ENCODE results near the gene METAP1. TPM values are rescaled to one million over a fixed set of nuclear protein-coding genes. Genes with fewer than 3 reads are reported as not detected.
"Not testable (repeated sequence)": the region's sequence is repeated elsewhere in the genome, so short reads cannot be mapped to it uniquely, and the experiment has no call there.

METAP1 gene
- total RNA-seq, 3 donors from 2014 or later (not counting 1 experiment from before 2014, with no cell fraction given) = 41.1 to 54.3 (median 41.5) TPM

GRCh38 chr4:99103166-99103565 is 107.6 kb downstream of the METAP1 start:
- ATAC-seq = no peak
- Mint-ChIP-seq H3K4me3 (no peak overlapping the region), H3K27ac (no peak overlapping the region), H3K36me3 (no peaks in the 10 kb centered on the region), H3K27me3 (ENCODE audit: low read depth in 2 of 2) (peaks cover 0 to 3% of the 10 kb centered on the region in 2 donors), H3K9me3 (no peaks in the 10 kb centered on the region), H3K4me1 (no peaks in the 10 kb centered on the region)
- H3K4me1 ChIP-seq (ENCODE audit: control insufficient read depth, insufficient read depth, low read length) = no peaks in the 10 kb centered on the region
- no peaks in the 10 kb centered on the region for H3K36me3 ChIP-seq (ENCODE audit: control insufficient read depth, insufficient read depth, low read length)
- TF ChIP-seq CTCF (IDR thresholded peaks at IDR 0.05) = no peak
- H3K4me3 ChIP-seq (ENCODE audit: low read length) = no peak overlapping the region
- H3K9me3 ChIP-seq (ENCODE audit: control insufficient read depth, insufficient read depth, low read length) = no peaks in the 10 kb centered on the region
- H3K27ac ChIP-seq (ENCODE audit: low read length) = no peak overlapping the region
- no peaks in the 10 kb centered on the region for H3K27me3 ChIP-seq (ENCODE audit: control insufficient read depth, insufficient read depth, low read length)
- DNase-seq = no peak
- intact Hi-C loops (cut with micrococcal nuclease) = no loop called here

GRCh38 chr4:99104153-99104552 is 108.6 kb downstream of the METAP1 start:
- WGBS (ENCODE audit: insufficient coverage) = no CpG with 5 or more reads among the region's 1 CpG
- no peaks in the 10 kb centered on the region for H3K27me3 Mint-ChIP-seq (ENCODE audit: low read depth in 2 of 2)
- no peak overlapping the region for H3K27ac Mint-ChIP-seq
- intact Hi-C loops (cut with micrococcal nuclease) = no loop called here
- H3K36me3 ChIP-seq (ENCODE audit: control insufficient read depth, insufficient read depth, low read length) = no peaks in the 10 kb centered on the region
- no peak for TF ChIP-seq CTCF (IDR thresholded peaks at IDR 0.05)
- no peaks in the 10 kb centered on the region for H3K9me3 Mint-ChIP-seq
- no peaks in the 10 kb centered on the region for H3K4me1 ChIP-seq (ENCODE audit: control insufficient read depth, insufficient read depth, low read length)
- H3K27ac ChIP-seq (ENCODE audit: low read length) = no peak overlapping the region
- H3K9me3 ChIP-seq (ENCODE audit: control insufficient read depth, insufficient read depth, low read length) = no peaks in the 10 kb centered on the region
- DNase-seq (no peak), ATAC-seq (no peak)
- H3K4me3 ChIP-seq (ENCODE audit: low read length) = no peak overlapping the region
- no peaks in the 10 kb centered on the region for H3K4me1 Mint-ChIP-seq
- no peaks in the 10 kb centered on the region for H3K36me3 Mint-ChIP-seq
- H3K4me3 Mint-ChIP-seq = no peak overlapping the region
- H3K27me3 ChIP-seq (ENCODE audit: control insufficient read depth, insufficient read depth, low read length) = no peaks in the 10 kb centered on the region

GRCh38 chr4:99109286-99109685 is 113.8 kb downstream of the METAP1 start:
- WGBS (ENCODE audit: insufficient coverage) = 89% methylated on average over 12 of the region's 12 CpGs
- H3K27me3 ChIP-seq (ENCODE audit: control insufficient read depth, insufficient read depth, low read length); H3K4me3 ChIP-seq (ENCODE audit: low read length); H3K9me3 Mint-ChIP-seq; H3K36me3 Mint-ChIP-seq; ATAC-seq; H3K36me3 ChIP-seq (ENCODE audit: control insufficient read depth, insufficient read depth, low read length); H3K27ac ChIP-seq (ENCODE audit: low read length); H3K4me1 ChIP-seq (ENCODE audit: control insufficient read depth, insufficient read depth, low read length); DNase-seq; H3K27me3 Mint-ChIP-seq (ENCODE audit: low read depth in 2 of 2); H3K27ac Mint-ChIP-seq; H3K4me1 Mint-ChIP-seq; H3K9me3 ChIP-seq (ENCODE audit: control insufficient read depth, insufficient read depth, low read length); H3K4me3 Mint-ChIP-seq; intact Hi-C loops (cut with micrococcal nuclease): not testable (repeated sequence)

Other genes starting within 250 kb of the METAP1 start
- 10 to 100 TPM; 67.4 to 92.4 (median 75.5) TPM for gene EIF4E, start 66.6 kb upstream of the METAP1 start, total RNA-seq
- gene ADH5, start 93.1 kb downstream of the METAP1 start, total RNA-seq = 10 to 100 TPM; 54.3 to 80.4 (median 62.5) TPM
- not detected for gene ADH4, start 148.6 kb downstream of the METAP1 start, total RNA-seq
- gene ADH6, start 223.5 kb downstream of the METAP1 start, total RNA-seq = not detected

Measured in natural killer cell (primary cell).